HG02938 (cell line): Measurements from ENCODE around the gene ENO2.

Experiments
- ATAC-seq: cut with Tn5 transposase; IDR thresholded peaks from one replicate; pipeline ENCODE4 v1.9.1; 2021; ENCODE audit warnings: mild to moderate bottlenecking, moderate library complexity; ENCODE audit not compliant: unreplicated experiment

Gene ENO2

DNA sequence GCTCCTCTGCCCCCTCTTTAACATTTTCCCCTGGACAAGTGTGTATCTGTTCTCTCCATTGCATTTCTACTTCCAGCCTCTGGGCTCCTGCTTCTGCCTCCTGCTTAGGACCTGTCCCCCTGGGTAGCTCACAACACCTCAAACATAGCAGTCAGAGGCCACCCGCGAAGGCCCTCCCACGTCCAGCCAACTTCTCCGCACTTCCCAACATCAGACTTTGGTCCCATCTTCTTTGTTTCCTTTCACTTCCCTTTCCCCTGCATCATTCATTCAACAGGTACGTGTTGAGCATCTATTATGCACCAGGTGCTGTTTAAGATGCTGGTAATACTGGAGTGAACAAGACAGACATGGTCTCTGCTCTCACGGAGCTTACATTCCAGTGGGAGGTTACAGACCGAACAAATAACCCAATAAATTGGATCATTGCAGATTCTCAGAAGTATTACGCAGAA is 32.6 kb downstream of the ENO2 start:
- no peak for ATAC-seq

DNA sequence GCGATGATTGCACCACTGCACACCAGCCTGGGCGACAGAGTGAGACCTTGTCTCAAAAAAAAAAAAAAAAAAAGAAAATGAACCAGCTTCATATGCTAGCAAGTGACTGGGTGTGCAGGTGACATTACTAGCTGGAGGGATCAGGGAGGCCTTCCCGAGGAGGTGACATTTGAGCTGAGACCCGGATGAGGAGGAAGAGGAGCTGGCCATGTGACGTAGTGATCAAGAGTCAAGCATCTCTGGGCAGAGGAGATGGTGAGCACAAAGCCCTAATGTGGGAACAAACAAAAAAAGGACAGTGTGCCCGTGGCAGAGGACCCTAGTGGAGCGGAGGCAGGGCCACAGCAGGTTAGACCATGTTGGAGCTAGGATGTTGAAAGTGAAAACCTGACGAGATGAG is 33.2 kb downstream of the ENO2 start:
- no peak for ATAC-seq

DNA sequence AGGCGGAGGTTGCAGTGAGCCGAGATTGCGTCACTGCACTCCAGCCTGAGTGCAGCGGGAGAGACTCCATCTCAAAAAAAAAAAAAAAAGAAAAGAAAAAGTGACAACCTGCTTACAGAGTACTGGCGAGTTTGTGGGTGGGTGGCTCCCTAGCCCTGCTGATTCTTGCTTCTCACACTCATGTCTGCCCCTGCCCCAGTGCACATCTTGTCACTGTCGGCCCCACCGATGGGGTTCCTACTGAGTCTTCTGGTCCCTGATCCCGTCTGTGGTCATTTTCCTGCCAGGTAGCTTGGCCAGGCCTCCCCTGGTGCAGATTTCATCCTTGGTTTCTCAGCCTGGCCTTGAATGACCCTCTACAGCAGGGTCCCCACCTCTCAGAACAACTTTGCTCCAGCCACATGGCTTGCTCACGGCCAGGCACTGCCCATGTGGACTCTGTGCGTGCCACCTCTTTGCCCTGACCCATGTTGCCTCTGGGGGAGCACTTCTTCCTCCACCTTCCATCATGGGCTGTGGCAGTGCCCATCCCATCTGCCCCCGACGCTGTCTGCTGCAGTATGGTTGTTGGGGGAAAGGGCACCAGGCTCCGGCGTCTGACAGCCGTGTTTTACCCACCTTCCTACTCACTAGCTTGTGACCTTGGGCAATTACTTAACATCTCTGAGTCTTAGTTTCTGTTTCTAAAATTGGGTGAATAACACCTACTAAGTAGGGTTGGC is 34.7 kb downstream of the ENO2 start:
- ATAC-seq: no peak

DNA sequence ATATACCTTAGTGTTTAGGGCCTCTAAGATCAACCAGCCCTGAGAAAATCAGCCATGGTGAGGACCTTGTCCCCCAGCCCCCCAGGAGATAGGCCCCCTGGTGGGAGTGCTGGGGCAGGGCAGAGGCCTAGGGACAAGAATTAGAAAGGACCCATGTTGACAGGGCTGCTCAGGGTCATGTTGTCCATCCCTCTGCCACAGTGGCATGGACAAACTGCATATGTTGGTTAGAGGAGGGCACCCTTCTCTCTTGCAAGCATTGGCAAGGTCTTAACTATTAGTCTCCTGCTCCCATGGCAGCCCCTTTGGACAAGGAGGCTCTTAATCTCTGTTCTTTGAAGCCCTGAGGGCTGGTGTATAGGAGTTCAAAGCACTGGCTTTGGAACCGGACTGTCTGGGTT is 36.0 kb downstream of the ENO2 start:
- no peak for ATAC-seq

DNA sequence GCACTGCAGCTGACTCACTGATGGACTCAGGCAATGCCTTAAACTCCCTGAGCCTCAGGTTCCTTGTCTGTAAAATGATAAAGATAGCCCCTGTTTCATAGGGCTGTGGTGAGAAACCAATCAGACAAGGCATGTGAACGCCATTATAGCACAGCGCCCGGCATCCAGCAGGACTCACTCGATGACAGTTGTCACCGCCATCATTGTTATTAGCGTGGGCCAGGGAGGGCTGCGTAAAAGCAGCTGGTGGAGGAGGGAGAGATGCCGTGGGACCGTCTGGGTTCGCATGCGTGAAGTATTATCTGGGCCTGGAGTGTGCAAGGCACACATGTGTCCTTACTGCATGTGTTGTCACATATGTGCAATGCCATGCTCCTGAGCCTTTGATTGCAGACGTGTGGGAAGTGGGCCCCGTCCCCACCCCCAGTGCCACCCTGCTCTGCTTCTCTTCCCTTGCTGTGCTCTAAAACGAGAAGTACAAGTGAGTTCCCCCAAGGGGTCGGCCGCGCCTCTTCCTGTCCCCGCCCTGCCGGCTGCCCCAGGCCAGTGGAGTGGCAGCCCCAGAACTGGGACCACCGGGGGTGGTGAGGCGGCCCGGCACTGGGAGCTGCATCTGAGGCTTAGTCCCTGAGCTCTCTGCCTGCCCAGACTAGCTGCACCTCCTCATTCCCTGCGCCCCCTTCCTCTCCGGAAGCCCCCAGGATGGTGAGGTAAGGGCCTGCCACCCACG is 36.6 kb downstream of the ENO2 start, which contains the start of gene PTPN6:
Gene PTPN6, plus strand, starts transcription at position 546 of the 730 bp plus-strand sequence. Its CDS starts 157 bp downstream, at position 703.
- no peak for ATAC-seq

DNA sequence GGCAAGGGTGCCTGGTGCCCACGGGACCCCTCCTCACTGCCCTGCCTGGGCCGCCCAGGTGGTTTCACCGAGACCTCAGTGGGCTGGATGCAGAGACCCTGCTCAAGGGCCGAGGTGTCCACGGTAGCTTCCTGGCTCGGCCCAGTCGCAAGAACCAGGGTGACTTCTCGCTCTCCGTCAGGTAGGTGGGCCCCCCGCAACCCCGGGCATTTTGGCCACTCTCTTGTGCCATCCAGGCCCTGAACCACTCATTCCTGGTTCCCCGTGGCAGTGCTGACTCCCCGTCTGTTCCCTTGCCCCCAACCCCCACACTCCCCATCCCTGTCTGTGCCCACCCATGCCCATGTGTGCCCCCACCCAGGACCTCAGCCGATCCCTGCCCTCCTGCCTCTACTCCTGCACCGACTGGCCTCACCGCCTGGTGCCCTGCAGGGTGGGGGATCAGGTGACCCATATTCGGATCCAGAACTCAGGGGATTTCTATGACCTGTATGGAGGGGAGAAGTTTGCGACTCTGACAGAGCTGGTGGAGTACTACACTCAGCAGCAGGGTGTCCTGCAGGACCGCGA is 37.3 kb downstream of the ENO2 start:
- ATAC-seq: no peak

DNA sequence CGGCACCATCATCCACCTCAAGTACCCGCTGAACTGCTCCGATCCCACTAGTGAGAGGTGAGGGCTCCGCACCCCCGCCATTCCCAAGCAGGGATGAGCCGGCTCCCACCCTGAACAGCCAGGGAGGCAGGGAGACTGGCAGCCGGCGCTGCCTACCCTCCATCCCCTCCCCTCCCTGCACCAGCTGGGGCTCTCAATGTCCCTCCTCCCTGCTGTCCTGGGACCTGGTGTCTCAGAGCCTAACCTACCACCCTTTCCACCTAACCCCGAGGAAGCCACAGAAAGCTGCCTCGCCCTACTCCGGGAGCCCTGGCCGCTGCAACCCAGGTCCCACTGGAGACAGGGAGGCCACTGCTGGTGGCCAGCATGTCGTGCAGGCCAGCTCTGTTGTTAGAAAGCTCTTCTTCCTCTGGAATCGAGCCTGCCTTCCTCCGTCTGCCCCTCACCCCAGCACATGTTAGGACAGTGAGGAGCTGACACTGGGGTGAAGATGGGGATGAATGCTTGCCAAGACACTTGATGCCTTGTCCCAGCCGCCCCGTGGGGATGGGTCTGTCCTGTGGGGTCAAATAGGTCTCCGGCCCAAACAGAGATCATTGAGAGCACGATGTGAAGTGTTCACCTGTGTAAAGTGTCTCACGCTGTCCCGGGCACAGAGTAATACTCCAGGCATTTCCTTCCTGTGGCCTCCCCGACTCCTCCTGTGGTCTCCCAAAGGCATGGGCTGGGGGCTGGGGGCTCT is 37.9 kb downstream of the ENO2 start:
- no peak for ATAC-seq

DNA sequence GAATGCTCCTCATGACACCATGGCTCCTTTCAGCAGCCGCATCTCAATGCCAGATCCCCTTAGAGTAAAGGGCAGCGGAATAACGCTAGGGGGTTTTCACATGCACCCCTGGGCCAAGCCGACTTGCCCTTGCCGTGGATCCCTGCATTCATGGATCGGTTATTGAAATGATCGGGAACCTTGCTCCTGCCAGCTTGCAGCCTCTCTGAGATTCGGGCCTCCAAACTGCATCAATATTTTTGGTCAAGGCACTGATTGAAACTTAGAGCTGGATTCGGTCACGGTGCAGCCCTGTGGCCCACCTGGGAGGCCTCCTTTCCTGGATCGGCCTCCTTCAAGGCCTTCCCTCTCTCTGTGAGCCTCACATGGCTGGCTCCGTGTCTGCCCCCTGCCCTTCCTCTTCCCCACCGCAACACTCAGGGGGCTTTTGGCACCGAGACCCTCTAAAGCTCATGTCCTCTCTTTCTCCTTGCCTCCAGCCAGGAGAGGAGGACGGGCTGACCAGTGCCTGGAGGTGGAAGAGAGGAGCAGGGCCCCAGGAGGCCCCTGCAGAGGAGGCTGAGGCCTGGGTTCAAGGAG is 38.6 kb downstream of the ENO2 start:
- ATAC-seq: no peak

DNA sequence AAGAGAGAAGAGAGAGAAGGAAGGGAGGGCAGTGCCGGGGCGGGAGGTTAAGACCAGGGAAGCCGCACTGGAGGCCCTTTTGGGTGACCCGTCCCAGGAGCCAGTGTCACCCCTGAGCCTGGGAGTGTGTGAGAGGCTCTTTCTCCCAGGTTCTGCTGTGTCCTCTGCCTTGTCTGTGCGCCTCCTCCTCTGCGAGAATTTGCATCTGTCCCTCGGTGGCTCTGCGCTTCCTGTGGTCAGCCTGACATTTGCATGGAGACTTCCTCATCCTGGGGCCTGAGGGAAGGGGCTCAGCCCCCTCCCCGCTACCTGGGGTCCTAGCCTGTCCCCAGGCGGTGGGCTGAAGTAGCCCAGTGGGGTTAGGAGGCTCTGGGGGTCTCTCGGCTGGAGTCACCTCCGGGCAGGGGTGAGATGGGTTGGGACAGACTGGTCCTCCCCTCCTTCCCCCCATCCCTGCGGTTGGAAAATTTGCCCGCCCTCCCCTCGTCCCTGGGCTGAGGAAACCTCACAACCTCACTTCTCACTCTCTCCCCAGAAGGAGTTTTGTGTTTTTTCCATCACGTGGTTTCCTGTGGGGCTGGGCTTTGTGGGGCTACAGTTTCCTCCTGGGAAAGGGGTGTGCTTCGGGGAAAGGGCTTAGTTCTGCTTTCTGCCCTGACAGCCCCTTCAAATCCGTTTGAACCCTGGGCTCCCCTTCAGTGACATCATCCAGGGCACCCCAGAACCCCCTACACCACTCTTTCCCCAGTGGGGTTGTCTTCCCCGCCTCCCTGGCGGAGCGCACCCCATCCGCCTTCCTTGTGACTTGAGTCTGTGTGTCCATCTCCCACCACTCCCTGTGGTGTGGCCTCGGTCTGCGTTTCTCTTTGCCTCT is 39.3 kb downstream of the ENO2 start:
- peak; percentile 50 for ATAC-seq

DNA sequence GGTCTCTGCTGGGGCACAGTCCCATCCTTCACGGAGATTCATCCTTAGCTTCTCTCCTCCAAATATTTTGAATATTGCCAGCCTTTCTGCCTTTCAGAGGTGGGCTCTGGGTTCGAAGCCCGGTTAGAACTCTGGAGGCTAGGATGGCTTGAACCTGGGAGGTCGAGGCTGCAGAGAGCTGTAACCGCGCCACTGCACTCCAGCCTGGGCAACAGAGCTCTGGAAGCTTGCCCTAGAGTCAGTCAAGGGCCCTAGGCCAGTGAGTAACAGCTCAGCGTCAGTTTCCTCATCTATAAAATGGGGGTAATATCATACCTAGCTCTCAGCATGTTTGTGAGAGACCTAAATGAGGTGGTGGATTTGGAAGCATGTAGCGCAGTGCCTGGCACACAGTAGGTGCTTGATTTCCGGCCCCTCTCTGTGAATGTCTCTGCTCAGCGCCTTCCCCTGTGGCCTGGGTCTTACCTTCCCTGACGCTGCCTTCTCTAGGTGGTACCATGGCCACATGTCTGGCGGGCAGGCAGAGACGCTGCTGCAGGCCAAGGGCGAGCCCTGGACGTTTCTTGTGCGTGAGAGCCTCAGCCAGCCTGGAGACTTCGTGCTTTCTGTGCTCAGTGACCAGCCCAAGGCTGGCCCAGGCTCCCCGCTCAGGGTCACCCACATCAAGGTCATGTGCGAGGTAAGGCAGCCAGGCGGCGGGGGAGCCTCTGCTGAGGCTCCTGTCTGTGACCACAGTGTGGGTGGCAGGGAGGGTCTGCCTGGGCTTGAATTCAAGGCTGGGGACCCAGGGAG is 40.1 kb downstream of the ENO2 start:
- ATAC-seq: no peak

DNA sequence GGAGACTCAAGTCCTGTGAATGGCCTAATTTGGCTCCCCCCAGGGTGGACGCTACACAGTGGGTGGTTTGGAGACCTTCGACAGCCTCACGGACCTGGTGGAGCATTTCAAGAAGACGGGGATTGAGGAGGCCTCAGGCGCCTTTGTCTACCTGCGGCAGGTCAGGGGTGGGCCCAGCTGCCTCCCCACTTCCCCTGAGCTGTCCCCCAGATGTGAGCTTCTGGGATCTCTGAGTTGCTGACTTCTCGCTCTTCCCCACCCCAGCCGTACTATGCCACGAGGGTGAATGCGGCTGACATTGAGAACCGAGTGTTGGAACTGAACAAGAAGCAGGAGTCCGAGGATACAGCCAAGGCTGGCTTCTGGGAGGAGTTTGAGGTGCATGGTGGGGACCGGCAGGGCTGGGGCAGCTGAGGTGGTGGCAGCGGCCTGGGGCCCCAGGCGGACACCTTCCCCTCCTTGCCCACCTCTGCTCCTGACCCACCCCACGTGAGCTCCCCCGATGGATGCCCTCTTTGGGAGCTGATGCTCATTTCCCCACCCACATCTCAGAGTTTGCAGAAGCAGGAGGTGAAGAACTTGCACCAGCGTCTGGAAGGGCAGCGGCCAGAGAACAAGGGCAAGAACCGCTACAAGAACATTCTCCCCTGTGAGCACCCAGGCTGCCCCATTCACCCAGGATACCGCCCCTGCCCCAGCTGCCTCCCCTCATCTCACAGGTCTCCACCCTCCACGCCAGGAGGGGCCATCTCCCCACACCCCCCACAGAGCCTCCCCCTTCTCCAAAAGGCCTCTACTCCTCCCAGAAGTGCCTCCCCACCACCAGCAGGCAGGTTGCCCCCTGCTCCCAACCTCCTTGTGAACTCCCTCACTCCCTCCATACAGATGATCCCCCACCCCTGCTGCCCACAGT is 41.0 kb downstream of the ENO2 start:
- ATAC-seq: no peak

DNA sequence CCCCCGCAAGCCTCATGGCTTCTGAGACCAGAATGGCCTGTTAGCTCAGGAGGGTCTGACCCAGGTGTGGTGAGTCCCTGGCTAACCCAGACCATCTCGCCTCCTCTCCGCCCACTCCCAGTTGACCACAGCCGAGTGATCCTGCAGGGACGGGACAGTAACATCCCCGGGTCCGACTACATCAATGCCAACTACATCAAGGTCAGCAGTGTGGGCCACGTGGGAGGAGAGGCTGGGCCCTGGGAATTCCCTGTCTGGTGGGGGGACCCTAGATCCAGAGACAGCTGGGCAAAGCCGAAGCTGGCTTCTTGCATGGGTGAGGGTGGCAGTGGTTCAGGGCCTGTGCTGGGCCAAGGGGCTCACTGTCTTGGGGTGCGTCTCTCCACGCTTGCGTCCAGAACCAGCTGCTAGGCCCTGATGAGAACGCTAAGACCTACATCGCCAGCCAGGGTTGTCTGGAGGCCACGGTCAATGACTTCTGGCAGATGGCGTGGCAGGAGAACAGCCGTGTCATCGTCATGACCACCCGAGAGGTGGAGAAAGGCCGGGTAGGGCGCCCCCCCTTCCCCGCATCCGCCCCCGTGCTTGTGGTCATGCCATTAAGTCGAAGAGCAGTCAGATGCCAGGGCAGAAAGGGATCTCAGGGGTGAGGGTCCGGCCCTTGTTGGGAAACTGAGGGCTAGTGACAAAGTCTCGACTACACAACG is 41.8 kb downstream of the ENO2 start:
- no peak for ATAC-seq

DNA sequence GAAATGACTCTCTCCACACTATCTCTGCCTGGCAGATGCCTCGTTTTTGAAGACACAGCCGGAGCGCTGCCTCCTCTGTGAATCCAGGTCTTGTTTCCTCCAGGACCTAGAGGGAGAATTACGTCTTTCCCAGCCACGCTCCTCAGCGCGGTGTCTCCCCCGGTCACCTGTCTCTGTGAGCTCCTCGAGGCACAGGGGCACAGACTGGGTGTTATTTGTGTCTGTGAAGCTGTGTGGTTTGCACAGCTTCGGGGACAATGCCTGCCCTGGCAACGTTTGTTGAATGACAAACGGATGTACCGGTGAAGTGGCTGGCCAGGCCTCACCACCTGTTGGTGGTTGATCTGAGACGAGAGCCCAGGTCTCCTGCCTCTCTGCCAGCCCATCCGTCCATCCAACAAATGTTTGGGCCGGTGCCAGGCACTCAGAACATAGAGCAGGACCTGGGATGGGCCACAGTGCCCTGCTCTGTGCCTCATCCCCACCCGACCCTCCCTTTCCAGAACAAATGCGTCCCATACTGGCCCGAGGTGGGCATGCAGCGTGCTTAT is 42.8 kb downstream of the ENO2 start:
- no peak for ATAC-seq

DNA sequence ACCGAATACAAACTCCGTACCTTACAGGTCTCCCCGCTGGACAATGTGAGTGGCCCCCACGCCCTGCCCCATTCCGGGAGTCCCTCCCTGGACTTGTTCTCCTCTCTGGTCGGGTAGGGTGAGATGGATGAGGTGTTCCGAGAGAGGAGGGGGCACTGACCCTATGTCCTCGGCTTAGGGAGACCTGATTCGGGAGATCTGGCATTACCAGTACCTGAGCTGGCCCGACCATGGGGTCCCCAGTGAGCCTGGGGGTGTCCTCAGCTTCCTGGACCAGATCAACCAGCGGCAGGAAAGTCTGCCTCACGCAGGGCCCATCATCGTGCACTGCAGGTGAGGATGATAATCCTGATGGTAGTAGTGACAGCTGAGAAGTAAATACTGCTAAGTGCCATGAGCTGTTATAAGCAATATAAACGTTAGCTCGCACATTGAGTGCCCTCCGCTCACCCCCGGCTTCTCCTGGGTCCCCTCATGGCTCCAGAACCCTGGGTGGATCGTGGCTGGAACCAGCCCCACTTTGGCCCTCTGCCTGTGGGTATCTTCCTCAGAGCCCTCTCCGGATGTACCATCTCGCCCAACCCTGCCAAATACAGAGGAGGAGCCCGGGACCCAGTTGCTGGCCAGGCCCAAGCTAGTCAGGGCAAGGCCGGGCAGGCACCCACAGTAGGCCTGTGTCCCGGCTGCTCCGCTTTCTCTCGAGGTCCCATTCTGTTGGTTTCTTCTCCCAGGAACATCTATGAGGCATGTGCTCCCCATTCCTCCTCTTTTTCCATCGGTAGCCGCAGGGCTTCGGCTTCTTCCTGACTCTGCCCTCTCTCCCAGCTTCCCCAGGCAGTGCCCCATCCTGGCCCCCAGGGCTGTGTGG is 43.6 kb downstream of the ENO2 start:
- no peak for ATAC-seq

DNA sequence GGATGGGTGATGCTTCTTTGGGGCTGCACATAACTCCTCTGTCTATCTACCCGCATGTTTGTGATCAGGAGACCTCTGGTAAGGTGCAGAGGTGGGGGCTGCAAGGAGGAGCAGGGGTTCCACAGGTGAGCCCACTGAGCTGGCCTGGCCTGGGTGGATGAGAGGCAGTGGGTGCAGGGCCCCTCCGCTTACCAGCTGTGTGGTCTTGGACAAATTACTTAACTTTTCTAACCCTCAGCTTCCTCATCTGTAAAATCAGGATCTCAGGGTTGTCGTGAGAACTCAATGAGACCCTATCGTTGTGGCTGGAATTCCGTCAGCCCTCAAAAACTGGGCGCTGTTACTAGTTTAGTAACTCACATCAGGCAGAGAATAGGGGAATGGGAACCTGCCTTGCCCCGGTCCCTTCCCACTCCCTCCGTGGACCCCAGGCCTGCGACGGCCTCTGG is 44.3 kb downstream of the ENO2 start:
- ATAC-seq: no peak
